ENCODE data around the gene ZNF837. TPM values are rescaled to one million over a fixed set of nuclear protein-coding genes. Genes with fewer than 3 reads are reported as not detected.

ZNF837 gene
- total RNA-seq, 1 donor from 2014 or later, result 1.5 TPM

Small RNA genes lying within 50 kb of the gene (small RNA-seq; reads per million reads assigned to genes)
- gene MIR4754 (ENCODE audit: low replicate concordance) (not detected), gene MIR6806 (ENCODE audit: low replicate concordance) (0.08 reads per million), gene RNA5SP473 (ENCODE audit: low replicate concordance) (0.11 reads per million)

Other genes with a start within 250 kb of the ZNF837 start
- 20.9 TPM for gene ZNF329, start 230.2 kb downstream of the ZNF837 start, total RNA-seq
- gene ZNF274, start 198.0 kb downstream of the ZNF837 start, total RNA-seq, result 16.5 TPM
- 34.2 TPM for gene ZNF544, start 152.1 kb downstream of the ZNF837 start, total RNA-seq
- gene ZNF8, start 102.1 kb downstream of the ZNF837 start, total RNA-seq, result 9.5 TPM
- 37.8 TPM for gene ERVK3-1, start 75.7 kb downstream of the ZNF837 start, total RNA-seq
- gene ZSCAN22, start 54.0 kb downstream of the ZNF837 start, total RNA-seq, result 2.5 TPM
- gene A1BG, start 27.5 kb downstream of the ZNF837 start, total RNA-seq, result 5.7 TPM
- gene ZNF497, start 18.3 kb downstream of the ZNF837 start, total RNA-seq, result 4.9 TPM
- gene RPS5, start 6.2 kb upstream of the ZNF837 start, total RNA-seq, result 1,593 TPM
- not detected for gene RNF225, start 14.6 kb upstream of the ZNF837 start, total RNA-seq
- gene ZNF584, start 27.6 kb upstream of the ZNF837 start, total RNA-seq, result 11.0 TPM
- gene ZNF132, start 59.1 kb upstream of the ZNF837 start, total RNA-seq, result 7.0 TPM
- gene ZNF324B, start 70.6 kb upstream of the ZNF837 start, total RNA-seq, result 5.9 TPM
- 16.5 TPM for gene ZNF324, start 86.0 kb upstream of the ZNF837 start, total RNA-seq
- 8.9 TPM for gene ZNF446, start 95.3 kb upstream of the ZNF837 start, total RNA-seq
- gene SLC27A5, start 131.0 kb upstream of the ZNF837 start, total RNA-seq, result 1.3 TPM
- 3.7 TPM for gene ZBTB45, start 138.8 kb upstream of the ZNF837 start, total RNA-seq
- gene TRIM28, start 163.0 kb upstream of the ZNF837 start, total RNA-seq, result 251 TPM
- 49.4 TPM for gene CHMP2A, start 174.1 kb upstream of the ZNF837 start, total RNA-seq
- gene UBE2M, start 177.6 kb upstream of the ZNF837 start, total RNA-seq, result 37.5 TPM
- 21.6 TPM for gene MZF1, start 192.3 kb upstream of the ZNF837 start, total RNA-seq

Data from tongue (tissue), 2 donors.